ENCODE results near the gene ARFGAP3. TPM values are rescaled to one million over a fixed set of nuclear protein-coding genes. Genes with fewer than 3 reads are reported as not detected.

The ARFGAP3 gene
- total RNA-seq, 1 donor from 2014 or later, result 59.5 TPM

DNA sequence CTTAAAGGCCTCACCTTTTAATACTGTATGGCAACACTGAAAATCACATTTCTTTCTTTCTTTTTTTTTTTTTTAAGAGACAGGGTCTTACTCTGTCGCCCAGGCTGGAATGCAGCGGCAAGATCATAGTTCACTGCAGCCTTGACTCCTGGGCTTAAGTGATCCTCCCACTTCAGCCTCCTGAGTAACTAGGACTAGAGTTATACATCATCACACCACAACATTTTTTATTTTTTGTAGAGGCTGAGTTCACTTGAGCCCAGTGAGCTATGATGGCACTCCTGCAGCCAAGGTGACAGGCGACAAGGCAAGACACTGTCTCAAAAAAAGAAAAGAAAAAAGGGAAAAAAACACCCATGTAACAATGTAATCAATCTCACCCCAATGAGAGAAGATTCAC is 10.0 kb downstream of the ARFGAP3 start:
- peaks cover 21% of the 10 kb centered on the region for H3K36me3 Mint-ChIP-seq (ENCODE audit: low read depth, unreplicated experiment)
- no peaks in the 10 kb centered on the region for H3K9me3 ChIP-seq (ENCODE audit: insufficient read depth, low read depth, low read length)
- peaks cover 62% of the 10 kb centered on the region for H3K79me2 ChIP-seq (ENCODE audit: insufficient read depth, low read length)
- H3K27ac ChIP-seq (ENCODE audit: low read depth, low read length), result no peak overlapping the region
- H3K4me1 Mint-ChIP-seq (ENCODE audit: low read depth, unreplicated experiment), result peaks cover 25% of the 10 kb centered on the region
- H3K27ac Mint-ChIP-seq (ENCODE audit: unreplicated experiment), result no peak overlapping the region
- DNase-seq (ENCODE audit: low read depth) (no peak), FAIRE-seq (no peak)
- no peaks in the 10 kb centered on the region for H3K27me3 ChIP-seq (ENCODE audit: insufficient read depth, low read length)
- no peak overlapping the region for H2AFZ ChIP-seq (ENCODE audit: low read depth, low read length)
- peaks cover 30% of the 10 kb centered on the region for H3K4me1 ChIP-seq (ENCODE audit: insufficient read depth, low read length)
- no peak for TF ChIP-seq EZH2 (IDR thresholded peaks at IDR 0.05; ENCODE audit: insufficient read depth, low read length)
- TF ChIP-seq, protein P1, sequence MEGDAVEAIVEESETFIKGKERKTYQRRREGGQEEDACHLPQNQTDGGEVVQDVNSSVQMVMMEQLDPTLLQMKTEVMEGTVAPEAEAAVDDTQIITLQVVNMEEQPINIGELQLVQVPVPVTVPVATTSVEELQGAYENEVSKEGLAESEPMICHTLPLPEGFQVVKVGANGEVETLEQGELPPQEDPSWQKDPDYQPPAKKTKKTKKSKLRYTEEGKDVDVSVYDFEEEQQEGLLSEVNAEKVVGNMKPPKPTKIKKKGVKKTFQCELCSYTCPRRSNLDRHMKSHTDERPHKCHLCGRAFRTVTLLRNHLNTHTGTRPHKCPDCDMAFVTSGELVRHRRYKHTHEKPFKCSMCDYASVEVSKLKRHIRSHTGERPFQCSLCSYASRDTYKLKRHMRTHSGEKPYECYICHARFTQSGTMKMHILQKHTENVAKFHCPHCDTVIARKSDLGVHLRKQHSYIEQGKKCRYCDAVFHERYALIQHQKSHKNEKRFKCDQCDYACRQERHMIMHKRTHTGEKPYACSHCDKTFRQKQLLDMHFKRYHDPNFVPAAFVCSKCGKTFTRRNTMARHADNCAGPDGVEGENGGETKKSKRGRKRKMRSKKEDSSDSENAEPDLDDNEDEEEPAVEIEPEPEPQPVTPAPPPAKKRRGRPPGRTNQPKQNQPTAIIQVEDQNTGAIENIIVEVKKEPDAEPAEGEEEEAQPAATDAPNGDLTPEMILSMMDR (IDR thresholded peaks at IDR 0.05; ENCODE audit: insufficient read depth, low read depth, low read length), result no peak
- H3K27me3 Mint-ChIP-seq (ENCODE audit: low read depth, unreplicated experiment), result no peaks in the 10 kb centered on the region
- H4K20me1 ChIP-seq (ENCODE audit: insufficient read depth, low read length), result peaks cover 84% of the 10 kb centered on the region
- H3K4me2 ChIP-seq (ENCODE audit: low read length), result no peak overlapping the region
- H3K36me3 ChIP-seq (ENCODE audit: insufficient read depth, low read length), result peaks cover 11% of the 10 kb centered on the region
- H3K4me3 ChIP-seq (ENCODE audit: insufficient read depth, low read depth, low read length), result no peak overlapping the region
- no peak overlapping the region for H3K9ac ChIP-seq (ENCODE audit: low read length)
- no peaks in the 10 kb centered on the region for H3K9me3 Mint-ChIP-seq (ENCODE audit: unreplicated experiment)
- no peak overlapping the region for H3K4me3 Mint-ChIP-seq (ENCODE audit: unreplicated experiment)

DNA sequence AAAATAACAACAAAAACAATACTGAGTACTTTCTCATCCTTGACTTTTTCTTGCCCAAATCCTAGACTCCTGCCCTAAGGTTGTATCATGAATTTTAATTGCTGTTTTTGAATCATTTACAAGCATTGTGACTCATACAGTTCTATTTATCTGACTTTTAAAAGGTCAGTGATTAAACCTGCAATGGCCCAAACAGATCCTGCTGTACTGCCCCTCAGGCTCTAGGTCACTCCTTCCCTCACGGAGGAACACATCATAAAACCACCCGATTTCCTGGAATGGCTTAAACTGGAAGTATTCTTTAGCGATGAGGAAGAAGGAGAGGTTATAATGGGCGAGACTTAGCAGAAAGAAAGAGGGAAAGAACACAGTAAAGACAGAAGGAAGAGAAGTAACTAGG is 12.3 kb downstream of the ARFGAP3 start:
- DNase-seq (ENCODE audit: low read depth) (no peak), FAIRE-seq (peak; percentile 55)
- H3K9ac ChIP-seq (ENCODE audit: low read length), result peak overlapping the region; percentile 9
- Mint-ChIP-seq H3K27me3 (ENCODE audit: low read depth, unreplicated experiment) (no peaks in the 10 kb centered on the region), H3K4me3 (ENCODE audit: unreplicated experiment) (peak overlapping the region; percentile 24), H3K27ac (ENCODE audit: unreplicated experiment) (no peak overlapping the region), H3K9me3 (ENCODE audit: unreplicated experiment) (no peaks in the 10 kb centered on the region), H3K36me3 (ENCODE audit: low read depth, unreplicated experiment) (peaks cover 23% of the 10 kb centered on the region), H3K4me1 (ENCODE audit: low read depth, unreplicated experiment) (peaks cover 30% of the 10 kb centered on the region)
- peak overlapping the region; percentile 39 for H3K27ac ChIP-seq (ENCODE audit: low read depth, low read length)
- H3K4me1 ChIP-seq (ENCODE audit: insufficient read depth, low read length), result peaks cover 37% of the 10 kb centered on the region
- H3K4me2 ChIP-seq (ENCODE audit: low read length), result peak overlapping the region; percentile 27
- H3K36me3 ChIP-seq (ENCODE audit: insufficient read depth, low read length), result peaks cover 18% of the 10 kb centered on the region
- no peaks in the 10 kb centered on the region for H3K9me3 ChIP-seq (ENCODE audit: insufficient read depth, low read depth, low read length)
- TF ChIP-seq, protein P1 (IDR thresholded peaks at IDR 0.05; ENCODE audit: insufficient read depth, low read depth, low read length), result no peak
- TF ChIP-seq EZH2 (IDR thresholded peaks at IDR 0.05; ENCODE audit: insufficient read depth, low read length), result no peak
- no peak overlapping the region for H2AFZ ChIP-seq (ENCODE audit: low read depth, low read length)
- peaks cover 76% of the 10 kb centered on the region for H4K20me1 ChIP-seq (ENCODE audit: insufficient read depth, low read length)
- H3K27me3 ChIP-seq (ENCODE audit: insufficient read depth, low read length), result no peaks in the 10 kb centered on the region
- H3K79me2 ChIP-seq (ENCODE audit: insufficient read depth, low read length), result peaks cover 47% of the 10 kb centered on the region
- no peak overlapping the region for H3K4me3 ChIP-seq (ENCODE audit: insufficient read depth, low read depth, low read length)

DNA sequence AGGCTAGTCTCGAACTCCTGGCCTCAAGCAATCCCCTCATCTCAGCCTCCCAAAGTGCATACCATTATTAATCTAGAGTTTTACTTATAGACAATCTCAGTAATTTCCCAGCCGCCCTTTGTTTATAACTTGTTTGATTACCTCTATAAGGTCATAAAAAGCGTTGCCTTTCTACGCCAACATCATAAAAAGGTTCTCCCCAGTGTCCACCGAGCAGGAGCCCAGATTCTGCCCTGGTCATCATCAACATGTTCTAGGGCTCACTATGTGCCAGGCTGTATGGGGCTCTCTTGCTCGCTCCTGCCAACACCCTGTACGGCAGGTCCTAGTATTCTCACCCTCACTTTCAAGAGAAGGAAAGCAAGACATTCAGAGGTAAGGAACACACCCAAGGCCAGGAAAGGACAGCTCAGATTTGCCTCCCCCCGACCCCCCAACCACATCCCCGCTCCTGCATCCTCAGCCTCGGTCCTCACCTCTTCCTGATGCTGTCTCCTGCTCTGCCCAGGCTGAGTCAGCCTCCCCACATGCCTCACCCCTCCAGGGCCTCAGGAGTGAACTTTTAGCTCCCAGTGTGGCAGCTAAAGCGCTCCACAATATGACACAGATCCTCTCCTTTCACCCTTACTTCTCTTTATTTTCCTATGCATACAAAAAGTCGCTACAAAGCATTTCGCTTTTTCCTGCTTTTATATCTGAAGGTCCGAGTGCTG is 14.3 kb downstream of the ARFGAP3 start:
- Histone ChIP-seq H3K79me2 (ENCODE audit: insufficient read depth, low read length) (peaks cover 34% of the 10 kb centered on the region), H3K27ac (ENCODE audit: low read depth, low read length) (no peak overlapping the region), H3K4me2 (ENCODE audit: low read length) (peak overlapping the region; percentile 20), H3K36me3 (ENCODE audit: insufficient read depth, low read length) (peaks cover 18% of the 10 kb centered on the region), H2AFZ (ENCODE audit: low read depth, low read length) (no peak overlapping the region), H3K4me1 (ENCODE audit: insufficient read depth, low read length) (peaks cover 27% of the 10 kb centered on the region), H4K20me1 (ENCODE audit: insufficient read depth, low read length) (peaks cover 65% of the 10 kb centered on the region), H3K27me3 (ENCODE audit: insufficient read depth, low read length) (no peaks in the 10 kb centered on the region), H3K9me3 (ENCODE audit: insufficient read depth, low read depth, low read length) (no peaks in the 10 kb centered on the region), H3K4me3 (ENCODE audit: insufficient read depth, low read depth, low read length) (no peak overlapping the region), H3K9ac (ENCODE audit: low read length) (no peak overlapping the region)
- Mint-ChIP-seq H3K4me3 (ENCODE audit: unreplicated experiment) (no peak overlapping the region), H3K27ac (ENCODE audit: unreplicated experiment) (peak overlapping the region; percentile 41), H3K27me3 (ENCODE audit: low read depth, unreplicated experiment) (no peaks in the 10 kb centered on the region), H3K36me3 (ENCODE audit: low read depth, unreplicated experiment) (peaks cover 23% of the 10 kb centered on the region), H3K4me1 (ENCODE audit: low read depth, unreplicated experiment) (peaks cover 22% of the 10 kb centered on the region), H3K9me3 (ENCODE audit: unreplicated experiment) (no peaks in the 10 kb centered on the region)
- FAIRE-seq (no peak), DNase-seq (ENCODE audit: low read depth) (no peak)
- TF ChIP-seq, protein P1 (IDR thresholded peaks at IDR 0.05; ENCODE audit: insufficient read depth, low read depth, low read length), result no peak
- TF ChIP-seq EZH2 (IDR thresholded peaks at IDR 0.05; ENCODE audit: insufficient read depth, low read length), result no peak
